Left ventricle myocardium inferior (tissue), 1 donor: ENCODE data around the gene SLC1A3. TPM values are rescaled to one million over a fixed set of nuclear protein-coding genes. Genes with fewer than 3 reads are reported as not detected.

ENCODE experiments used
- DNase-seq: peaks from one replicate; pipeline ENCODE4 v3.0.0-alpha.2; 2020
- H3K27ac ChIP-seq: fragments of 200-600 bp; replicated peaks from 2 replicates; pipeline ENCODE4 v1.8.0; 2021
- H3K27me3 ChIP-seq: fragments of 200-600 bp; 2 replicates; pipeline ENCODE4 v1.8.0; 2021; ENCODE audit warnings: low read depth
- H3K36me3 ChIP-seq: fragments of 200-600 bp; 2 replicates; pipeline ENCODE4 v1.8.0; 2021
- H3K4me1 ChIP-seq: fragments of 200-600 bp; 2 replicates; pipeline ENCODE4 v1.8.0; 2021
- H3K4me3 ChIP-seq: fragments of 200-600 bp; 2 replicates; pipeline ENCODE4 v1.8.0; 2021; ENCODE audit warnings: mild to moderate bottlenecking, moderate library complexity
- H3K9me3 ChIP-seq: fragments of 200-600 bp; replicated peaks from 2 replicates; pipeline ENCODE4 v1.8.0; 2021
- intact Hi-C: fragments of 100-400 bp; cut with micrococcal nuclease; formaldehyde crosslinking; loops from one replicate; pipeline ENCODE4 v1.11.0; 2022
- long read RNA-seq: library from polyadenylated mRNA; unstranded; transcript quantifications from one replicate; pipeline ENCODE4 v2.0.0, GENCODE V29; 2021
- total RNA-seq: library from RNA; stranded (reverse); fragmentation: NEBNext Ultra II Directional; extraction: Animal tissue kit (Norgen Biotek cat#: 25700); gene quantifications from one replicate; pipeline ENCODE4 v1.2.1, GENCODE V29; 2021
- TF ChIP-seq, protein P1 (sequence below): fragments of 200-600 bp; IDR thresholded peaks from 2 replicates; pipeline ENCODE4 v1.8.0; 2021; ENCODE audit warnings: antibody characterized with exemption, mild to moderate bottlenecking, borderline replicate concordance
- donor health status: DM: no; HTN: yes; CAD: no; lungs with severe emphysema.

SLC1A3 gene
- total RNA-seq, result 144 TPM
- long read RNA-seq, full-length matches to known transcripts, result 27 of 42 reads
- long read RNA-seq, partial matches to known transcripts, result 9 of 42 reads
- long read RNA-seq, other reads (novel, unspliced or antisense), result 6 of 42 reads

DNA sequence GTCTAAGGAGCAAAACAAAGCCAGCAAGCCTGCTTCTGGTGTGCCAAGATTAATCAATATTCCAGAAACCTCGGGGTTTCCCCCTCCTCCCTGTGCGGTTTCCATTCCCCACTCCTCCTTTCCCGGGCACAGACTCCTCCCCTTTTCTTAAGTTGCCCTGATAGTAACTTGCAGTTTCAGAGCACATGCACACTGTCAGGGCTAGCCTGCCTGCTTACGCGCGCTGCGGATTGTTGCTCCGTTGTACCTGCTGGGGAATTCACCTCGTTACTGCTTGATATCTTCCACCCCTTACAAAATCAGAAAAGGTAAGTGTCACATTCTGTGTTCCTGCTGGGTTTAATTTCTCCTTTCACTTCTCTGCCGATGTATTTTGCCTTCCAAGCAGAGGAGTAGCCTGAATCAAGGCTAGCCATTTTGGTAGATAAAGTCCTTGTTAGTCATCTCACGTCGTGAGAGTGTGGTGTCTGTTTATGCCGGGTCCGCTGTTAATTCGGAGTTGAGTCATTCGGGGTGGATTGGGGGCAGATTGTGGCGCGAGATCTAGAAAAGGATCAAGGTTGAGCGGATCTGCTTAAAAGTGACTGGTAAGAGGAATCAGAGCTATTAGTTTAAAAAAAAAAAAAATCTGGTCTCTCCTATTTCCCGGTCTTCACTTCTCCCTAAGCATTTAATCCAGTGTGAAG lies at the start of gene SLC1A3:
Gene SLC1A3, plus strand, starts transcription at position 179 of the 686 bp plus-strand sequence. CDS start 1,818 bp downstream, outside the sequence.
- peak within 1 kb of the TSS; percentile 65 for H3K4me3 ChIP-seq
- H3K27me3 ChIP-seq, result no peaks in the 10 kb centered on the region
- H3K9me3 ChIP-seq, result no peaks in the 10 kb centered on the region
- TF ChIP-seq, protein P1, sequence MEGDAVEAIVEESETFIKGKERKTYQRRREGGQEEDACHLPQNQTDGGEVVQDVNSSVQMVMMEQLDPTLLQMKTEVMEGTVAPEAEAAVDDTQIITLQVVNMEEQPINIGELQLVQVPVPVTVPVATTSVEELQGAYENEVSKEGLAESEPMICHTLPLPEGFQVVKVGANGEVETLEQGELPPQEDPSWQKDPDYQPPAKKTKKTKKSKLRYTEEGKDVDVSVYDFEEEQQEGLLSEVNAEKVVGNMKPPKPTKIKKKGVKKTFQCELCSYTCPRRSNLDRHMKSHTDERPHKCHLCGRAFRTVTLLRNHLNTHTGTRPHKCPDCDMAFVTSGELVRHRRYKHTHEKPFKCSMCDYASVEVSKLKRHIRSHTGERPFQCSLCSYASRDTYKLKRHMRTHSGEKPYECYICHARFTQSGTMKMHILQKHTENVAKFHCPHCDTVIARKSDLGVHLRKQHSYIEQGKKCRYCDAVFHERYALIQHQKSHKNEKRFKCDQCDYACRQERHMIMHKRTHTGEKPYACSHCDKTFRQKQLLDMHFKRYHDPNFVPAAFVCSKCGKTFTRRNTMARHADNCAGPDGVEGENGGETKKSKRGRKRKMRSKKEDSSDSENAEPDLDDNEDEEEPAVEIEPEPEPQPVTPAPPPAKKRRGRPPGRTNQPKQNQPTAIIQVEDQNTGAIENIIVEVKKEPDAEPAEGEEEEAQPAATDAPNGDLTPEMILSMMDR, result no peak
- no peaks in the 10 kb centered on the region for H3K36me3 ChIP-seq
- peaks cover 18% of the 10 kb centered on the region for H3K4me1 ChIP-seq
- intact Hi-C loops, result no loop called here
- DNase-seq, result peak; percentile 34
- H3K27ac ChIP-seq, result peak within 1 kb of the TSS; percentile 83

DNA sequence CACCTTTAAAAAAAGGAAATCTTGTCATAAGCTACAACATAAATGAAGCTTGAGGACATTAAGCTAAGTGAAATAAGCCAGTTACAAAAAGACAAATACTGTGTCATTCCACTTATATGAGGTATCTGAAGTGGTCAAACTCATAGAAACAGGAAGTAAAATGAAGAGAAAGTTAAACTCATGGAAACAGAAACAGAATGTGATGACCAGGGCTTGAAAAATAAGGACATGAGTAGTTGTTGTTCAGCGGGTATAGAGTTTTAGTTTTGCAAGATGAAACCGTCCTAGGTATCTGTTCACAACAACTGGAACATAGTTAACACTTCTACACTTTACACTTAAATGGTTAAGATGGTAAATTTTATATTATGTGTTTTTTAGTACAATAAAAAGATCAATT lies 47.8 kb upstream of the SLC1A3 start:
- Histone ChIP-seq H3K27me3 (no peaks in the 10 kb centered on the region), H3K36me3 (no peaks in the 10 kb centered on the region), H3K4me1 (peaks cover 6% of the 10 kb centered on the region), H3K4me3 (no peak overlapping the region), H3K9me3 (peaks cover 9% of the 10 kb centered on the region), H3K27ac (no peak overlapping the region)
- intact Hi-C loops, result no loop called here
- TF ChIP-seq, protein P1, result no peak
- DNase-seq, result no peak

DNA sequence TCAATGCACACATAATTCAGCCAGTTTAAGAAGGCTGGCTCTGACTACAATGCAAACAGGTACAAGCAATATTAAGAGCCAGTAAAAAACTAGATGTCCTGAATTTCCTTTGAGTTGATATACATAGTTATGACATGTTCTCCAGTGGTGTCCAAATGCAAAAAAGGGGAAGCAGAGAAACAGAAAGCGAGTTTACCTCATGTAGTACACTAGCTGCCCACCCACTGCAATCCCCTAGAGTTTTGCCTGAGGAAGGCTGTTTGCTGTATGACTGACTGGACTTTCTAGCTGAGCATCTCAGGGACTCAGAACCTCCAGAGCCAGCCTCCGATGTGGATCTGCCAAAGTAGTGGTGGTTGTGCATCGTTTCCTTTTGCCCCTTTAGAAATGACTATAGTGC lies 44.8 kb upstream of the SLC1A3 start:
- intact Hi-C loops, result no loop called here
- Histone ChIP-seq H3K4me1 (peaks cover 3% of the 10 kb centered on the region), H3K27me3 (no peaks in the 10 kb centered on the region), H3K4me3 (no peak overlapping the region), H3K36me3 (no peaks in the 10 kb centered on the region), H3K27ac (no peak overlapping the region), H3K9me3 (peaks cover 7% of the 10 kb centered on the region)
- no peak for DNase-seq
- TF ChIP-seq, protein P1, result no peak

DNA sequence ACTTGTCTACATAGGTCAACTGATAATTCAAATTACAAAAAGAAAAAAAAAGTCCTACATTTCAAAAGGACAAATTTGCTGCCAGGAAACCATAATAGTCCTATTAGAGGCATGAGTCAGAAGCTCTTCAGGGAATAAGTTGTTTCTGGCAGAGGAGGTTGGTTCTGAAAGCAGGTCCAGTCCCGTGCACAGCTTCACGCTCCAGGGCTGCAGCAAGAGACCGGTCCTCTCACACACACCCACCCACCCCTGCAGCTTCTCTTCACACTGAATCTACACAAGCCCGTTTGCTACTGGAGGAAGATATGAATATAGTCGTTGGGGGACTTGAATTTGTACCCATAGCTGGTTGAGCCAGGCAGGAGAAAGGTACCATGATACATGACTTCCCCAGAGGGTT lies 36.9 kb upstream of the SLC1A3 start:
- TF ChIP-seq, protein P1, result no peak
- H3K4me1 ChIP-seq, result peaks cover 27% of the 10 kb centered on the region
- intact Hi-C loops, result no loop called here

DNA sequence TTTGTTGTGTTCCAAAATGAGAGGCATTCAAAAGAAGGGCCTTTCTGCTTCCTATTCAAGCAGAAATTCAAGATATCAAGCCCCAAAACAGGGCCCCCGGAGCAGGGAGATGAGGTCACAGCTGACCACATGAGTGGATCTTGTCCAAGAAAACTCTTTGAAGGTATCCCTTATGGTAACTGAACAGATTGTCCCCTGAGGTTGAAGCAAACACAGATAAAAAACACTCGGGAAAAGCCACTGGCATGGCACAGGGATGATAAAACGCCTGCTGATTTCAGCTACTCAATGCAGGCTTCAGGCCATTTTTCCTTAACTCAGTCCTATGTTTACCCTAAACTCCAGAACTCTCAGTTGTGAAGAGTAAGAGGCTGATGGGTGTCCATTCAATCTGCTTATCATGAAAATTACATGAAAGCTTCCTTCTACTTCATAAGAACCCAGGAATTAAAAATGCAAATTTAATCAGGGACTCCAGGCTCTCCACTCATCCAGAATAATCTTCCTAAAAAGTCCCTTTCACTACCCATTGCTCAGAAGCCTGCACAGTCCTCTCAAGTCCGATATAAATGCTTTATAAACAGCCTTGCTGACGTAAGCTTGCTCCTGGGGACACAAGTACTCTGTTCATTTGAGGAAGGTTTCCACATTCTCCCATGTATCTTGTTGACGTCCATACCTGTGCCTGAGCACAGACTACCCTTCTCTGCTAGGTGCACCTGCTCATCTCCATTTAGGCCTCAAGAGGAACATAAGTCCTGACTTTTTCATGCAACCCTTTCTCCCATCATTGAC lies 35.9 kb upstream of the SLC1A3 start:
- H3K36me3 ChIP-seq, result no peaks in the 10 kb centered on the region
- intact Hi-C loops, result no loop called here
- TF ChIP-seq, protein P1, result no peak
- no peak overlapping the region for H3K4me3 ChIP-seq
- no peaks in the 10 kb centered on the region for H3K27me3 ChIP-seq
- DNase-seq, result no peak
- H3K4me1 ChIP-seq, result peaks cover 34% of the 10 kb centered on the region
- peak overlapping the region; percentile 83 for H3K27ac ChIP-seq
- no peaks in the 10 kb centered on the region for H3K9me3 ChIP-seq

More for the DNA sequence above, 36.9 kb upstream of the SLC1A3 start:
- Histone ChIP-seq H3K27ac (peak overlapping the region; percentile 83), H3K9me3 (no peaks in the 10 kb centered on the region), H3K4me3 (no peak overlapping the region), H3K36me3 (no peaks in the 10 kb centered on the region), H3K27me3 (no peaks in the 10 kb centered on the region)
- peak; percentile 37 for DNase-seq
